HL-60 (cell line): Measurements from ENCODE around the gene GTF3C5.
"Not testable (repeated sequence)": the region's sequence is repeated elsewhere in the genome, so short reads cannot be mapped to it uniquely, and the experiment has no call there.

Source experiments
- DNase-seq, 2 experiments: peaks; one replicate each; pipeline ENCODE4 v3.0.0-alpha.2; 2010 to 2020; ENCODE audit warnings: low read depth in 1 of 2, low spot score in 1 of 2
- H3K27ac ChIP-seq: fragments of 250-450 bp; sonication (Bioruptor Pico); replicated peaks from 2 replicates; pipeline ENCODE4 v1.5.1; 2020; ENCODE audit warnings: mild to moderate bottlenecking, moderate library complexity
- H3K27me3 ChIP-seq: fragments of 250-450 bp; sonication (Bioruptor Pico); 2 replicates; pipeline ENCODE4 v1.5.1; 2021; ENCODE audit warnings: mild to moderate bottlenecking, moderate library complexity; ENCODE audit not compliant: insufficient read depth, poor library complexity, severe bottlenecking
- H3K4me3 ChIP-seq: replicated peaks from 2 replicates; pipeline ENCODE4 v1.5.1; 2011; ENCODE audit warnings: mild to moderate bottlenecking, control low read depth, low read length; ENCODE audit not compliant: insufficient read depth
- CTCF ChIP-seq: IDR thresholded peaks from one replicate; pipeline ENCODE4 v1.5.1; 2011; ENCODE audit warnings: low read length, control low read depth, inconsistent platforms; ENCODE audit not compliant: insufficient read depth
- GABPA ChIP-seq: IDR thresholded peaks from 2 replicates; pipeline ENCODE4 v1.6.1; 2012; ENCODE audit warnings: low read depth
- POLR2AphosphoS5 ChIP-seq: IDR thresholded peaks from 2 replicates; pipeline ENCODE4 v1.6.1; 2012; ENCODE audit warnings: low read depth
- SPI1 ChIP-seq: IDR thresholded peaks from 2 replicates; pipeline ENCODE4 v1.6.1; 2012; ENCODE audit warnings: low read depth, mild to moderate bottlenecking, borderline replicate concordance
- TF ChIP-seq, protein P1 (sequence below): IDR thresholded peaks from 2 replicates; pipeline ENCODE4 v1.6.1; 2012; ENCODE audit warnings: low read depth; ENCODE audit not compliant: insufficient replicate concordance

Gene GTF3C5

GRCh38 chr9:133089271-133089671 is 58.5 kb downstream of the GTF3C5 start:
- no peak overlapping the region for H3K4me3 ChIP-seq
- TF ChIP-seq, protein P1, sequence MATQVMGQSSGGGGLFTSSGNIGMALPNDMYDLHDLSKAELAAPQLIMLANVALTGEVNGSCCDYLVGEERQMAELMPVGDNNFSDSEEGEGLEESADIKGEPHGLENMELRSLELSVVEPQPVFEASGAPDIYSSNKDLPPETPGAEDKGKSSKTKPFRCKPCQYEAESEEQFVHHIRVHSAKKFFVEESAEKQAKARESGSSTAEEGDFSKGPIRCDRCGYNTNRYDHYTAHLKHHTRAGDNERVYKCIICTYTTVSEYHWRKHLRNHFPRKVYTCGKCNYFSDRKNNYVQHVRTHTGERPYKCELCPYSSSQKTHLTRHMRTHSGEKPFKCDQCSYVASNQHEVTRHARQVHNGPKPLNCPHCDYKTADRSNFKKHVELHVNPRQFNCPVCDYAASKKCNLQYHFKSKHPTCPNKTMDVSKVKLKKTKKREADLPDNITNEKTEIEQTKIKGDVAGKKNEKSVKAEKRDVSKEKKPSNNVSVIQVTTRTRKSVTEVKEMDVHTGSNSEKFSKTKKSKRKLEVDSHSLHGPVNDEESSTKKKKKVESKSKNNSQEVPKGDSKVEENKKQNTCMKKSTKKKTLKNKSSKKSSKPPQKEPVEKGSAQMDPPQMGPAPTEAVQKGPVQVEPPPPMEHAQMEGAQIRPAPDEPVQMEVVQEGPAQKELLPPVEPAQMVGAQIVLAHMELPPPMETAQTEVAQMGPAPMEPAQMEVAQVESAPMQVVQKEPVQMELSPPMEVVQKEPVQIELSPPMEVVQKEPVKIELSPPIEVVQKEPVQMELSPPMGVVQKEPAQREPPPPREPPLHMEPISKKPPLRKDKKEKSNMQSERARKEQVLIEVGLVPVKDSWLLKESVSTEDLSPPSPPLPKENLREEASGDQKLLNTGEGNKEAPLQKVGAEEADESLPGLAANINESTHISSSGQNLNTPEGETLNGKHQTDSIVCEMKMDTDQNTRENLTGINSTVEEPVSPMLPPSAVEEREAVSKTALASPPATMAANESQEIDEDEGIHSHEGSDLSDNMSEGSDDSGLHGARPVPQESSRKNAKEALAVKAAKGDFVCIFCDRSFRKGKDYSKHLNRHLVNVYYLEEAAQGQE, result no peak
- TF ChIP-seq SPI1 (no peak), GABPA (no peak), CTCF (no peak), POLR2AphosphoS5 (no peak)
- H3K27me3 ChIP-seq, result no peaks in the 10 kb centered on the region
- no peak for DNase-seq
- no peak overlapping the region for H3K27ac ChIP-seq

- Histone ChIP-seq H3K27me3 (no peaks in the 10 kb centered on the region), H3K4me3 (no peak overlapping the region), H3K27ac (no peak overlapping the region)
- TF ChIP-seq POLR2AphosphoS5, result no peak
- no peak for DNase-seq
These were observed 59.4 kb downstream of the GTF3C5 start for GRCh38 chr9:133090187-133090586.

DNA sequence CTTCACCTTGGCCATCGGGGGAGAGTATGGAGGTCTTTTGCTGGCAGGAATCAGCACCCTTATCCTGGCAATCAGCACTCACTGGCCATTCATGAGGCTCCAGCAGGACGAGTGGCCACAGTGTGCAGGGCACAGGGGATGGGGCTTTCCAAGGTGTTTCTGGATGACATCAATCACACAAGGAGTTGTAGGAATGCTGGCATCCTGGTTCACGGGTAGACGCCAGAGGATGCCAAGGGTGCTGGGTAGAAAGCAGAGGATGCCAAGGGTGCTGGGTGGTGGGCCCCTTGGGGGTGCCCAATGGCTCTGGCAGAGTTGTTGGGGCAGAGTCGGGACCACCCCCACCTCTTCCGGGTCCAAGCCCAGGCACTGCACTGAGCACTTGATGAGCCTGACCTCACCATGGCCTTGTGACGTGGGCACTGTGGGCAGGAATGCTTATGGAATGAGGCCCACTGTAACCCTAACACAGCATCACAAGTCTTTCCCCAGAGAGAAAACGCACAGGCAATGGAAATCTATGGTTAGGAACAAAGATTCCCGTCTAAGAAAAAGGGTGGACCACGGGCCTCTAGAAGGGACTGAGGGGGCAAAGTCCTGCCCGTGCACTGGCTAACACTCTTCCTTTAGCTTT is 60.1 kb downstream of the GTF3C5 start:
- TF ChIP-seq POLR2AphosphoS5, result no peak
- no peak for TF ChIP-seq SPI1
- TF ChIP-seq, protein P1, result no peak
- TF ChIP-seq CTCF, result no peak
- TF ChIP-seq GABPA, result no peak
- no peak for DNase-seq
- no peak overlapping the region for H3K4me3 ChIP-seq
- H3K27me3 ChIP-seq, result no peaks in the 10 kb centered on the region
- no peak overlapping the region for H3K27ac ChIP-seq

GRCh38 chr9:133094351-133094750 is 63.6 kb downstream of the GTF3C5 start:
- H3K4me3 ChIP-seq, H3K27ac ChIP-seq, H3K27me3 ChIP-seq, DNase-seq: not testable (repeated sequence)

DNA sequence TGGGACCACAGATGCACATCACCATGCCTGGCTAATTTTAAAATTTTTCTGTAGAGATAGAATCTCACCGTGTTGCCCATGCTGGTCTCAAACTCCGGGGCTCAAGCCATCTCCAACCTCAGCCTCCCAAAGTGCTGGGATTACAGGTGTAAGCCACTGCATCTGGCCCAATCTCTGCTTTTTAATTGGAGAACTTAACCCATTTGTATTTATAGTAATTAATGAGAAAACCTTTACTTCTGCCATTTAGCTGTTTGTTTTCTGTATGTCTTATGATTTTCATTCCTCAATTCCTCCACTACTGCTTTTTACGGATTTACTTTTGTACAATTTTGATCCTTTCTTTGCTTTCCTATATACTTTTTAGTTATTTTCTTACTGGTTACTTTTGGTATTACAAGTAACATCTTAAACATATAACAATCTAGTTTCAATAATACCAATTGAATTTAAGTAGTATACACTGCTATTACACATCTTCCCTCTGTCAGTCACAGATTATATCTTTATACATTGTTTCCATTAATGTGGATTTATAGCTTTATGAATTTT is 64.1 kb downstream of the GTF3C5 start:
- TF ChIP-seq SPI1 (no peak), POLR2AphosphoS5 (no peak), GABPA (no peak)
- TF ChIP-seq, protein P1, result no peak
- Histone ChIP-seq H3K4me3 (no peak overlapping the region), H3K27ac (no peak overlapping the region), H3K27me3 (no peaks in the 10 kb centered on the region)
- no peak for DNase-seq
